RPMI8226 (cell line): ENCODE data around the gene CIPC.

Experiments used
- DNase-seq: peaks from one replicate; pipeline ENCODE4 v3.0.0-alpha.2; 2015

Gene CIPC

DNA sequence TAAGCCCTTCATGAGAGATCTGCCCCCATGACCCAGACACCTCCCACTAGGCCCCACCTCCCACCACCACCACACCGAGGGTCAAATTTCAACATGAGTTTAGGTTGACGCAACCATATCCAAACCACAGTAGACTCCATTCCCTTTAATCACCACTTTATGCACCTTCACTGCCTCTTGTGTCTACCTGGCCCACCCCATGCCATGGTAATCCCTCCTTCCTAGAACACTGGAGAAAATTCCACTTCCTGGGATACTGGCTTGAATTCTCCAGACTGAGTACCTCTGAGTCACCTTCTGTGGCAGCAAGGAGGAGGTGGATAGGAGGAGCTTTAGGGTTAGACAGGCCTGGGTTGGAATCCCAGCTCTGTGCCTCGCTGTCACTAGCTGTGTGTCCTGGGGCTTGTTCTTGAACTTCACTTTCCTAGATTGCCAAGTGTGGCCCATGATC, 26.1 kb upstream of the CIPC start:
- DNase-seq, result no peak

DNA sequence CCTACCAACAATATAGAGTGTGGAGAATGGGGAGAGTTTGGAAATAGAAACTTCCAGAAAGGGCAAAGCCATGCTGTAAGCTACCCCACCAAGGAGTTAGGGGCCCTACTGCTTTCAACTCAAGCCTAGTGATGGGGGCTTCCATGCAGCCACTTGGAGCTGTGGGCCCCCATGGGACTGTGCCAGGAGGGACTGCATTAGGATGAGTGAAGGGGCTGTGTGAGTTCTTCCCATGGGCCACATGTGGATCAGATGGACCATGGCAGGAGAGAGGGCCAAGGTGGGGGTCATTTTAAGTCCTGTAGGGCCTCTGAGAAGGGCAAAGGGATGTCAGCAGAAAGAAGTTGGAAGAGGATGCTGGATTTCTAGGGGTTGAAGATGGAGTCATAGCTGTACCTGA, 23.1 kb upstream of the CIPC start:
- DNase-seq, result no peak

DNA sequence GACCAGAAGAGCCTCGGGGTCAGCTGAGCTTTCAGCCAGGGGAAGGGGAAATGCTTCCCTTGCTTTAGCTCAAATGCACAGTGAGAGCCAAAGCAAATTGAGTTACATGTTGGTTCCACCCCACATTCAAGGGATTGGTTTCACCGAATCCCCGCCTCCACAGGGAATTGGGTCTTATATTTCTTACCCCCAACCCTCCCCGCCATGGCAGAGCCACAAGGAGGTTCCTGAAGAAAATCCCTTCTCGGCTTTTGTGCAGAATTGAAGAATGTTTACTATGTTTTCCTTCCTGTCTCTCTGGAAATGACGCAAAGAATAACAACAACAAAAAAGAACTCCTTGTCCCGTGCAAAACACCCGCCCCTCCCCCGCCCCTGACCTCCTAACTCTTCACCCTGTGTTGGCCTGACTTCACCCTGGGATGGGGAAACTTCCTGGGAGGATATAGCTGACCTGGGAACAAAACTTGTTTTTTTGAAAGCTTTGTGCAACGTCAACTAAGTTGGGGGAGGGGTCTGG, 21.9 kb upstream of the CIPC start:
- no peak for DNase-seq

DNA sequence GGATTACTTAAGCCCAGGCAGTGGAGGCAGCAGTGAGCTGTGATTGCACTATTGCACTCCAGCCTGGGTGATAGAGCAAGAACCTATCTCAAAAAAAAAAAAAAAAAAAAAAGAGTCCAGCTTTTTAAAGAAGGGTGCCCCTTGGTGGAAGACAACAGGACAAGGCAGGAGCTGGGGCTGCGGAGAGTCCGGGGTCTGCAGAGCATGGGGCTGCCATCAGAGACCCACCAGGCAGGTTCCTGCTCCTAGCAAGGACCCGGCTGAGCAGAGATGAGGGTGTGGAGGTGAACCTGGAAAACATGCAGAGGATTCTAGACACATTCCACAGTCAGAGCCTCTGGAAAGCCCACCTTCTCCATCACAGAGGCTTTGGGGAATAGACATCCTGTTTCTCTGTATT, 21.0 kb upstream of the CIPC start:
- no peak for DNase-seq

DNA sequence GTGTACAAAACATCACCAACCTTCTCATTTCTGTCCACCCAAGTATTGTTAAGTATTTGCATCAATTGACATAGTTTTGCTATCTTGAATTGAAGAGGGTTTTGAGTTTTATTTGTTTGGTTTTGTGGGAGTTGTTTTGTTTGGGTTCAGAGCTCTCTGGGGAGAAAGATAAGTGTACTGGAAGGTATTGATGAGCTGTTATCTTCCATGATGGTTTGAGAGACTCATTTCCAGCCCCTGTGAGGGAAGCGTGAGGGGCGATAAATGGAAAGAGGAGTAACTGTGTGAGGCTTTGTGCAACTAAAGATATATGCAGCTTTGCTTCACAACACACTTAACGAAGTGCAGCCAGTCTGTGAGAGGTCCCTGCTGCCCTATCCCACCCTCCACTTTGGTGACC, 15.7 kb upstream of the CIPC start:
- no peak for DNase-seq

DNA sequence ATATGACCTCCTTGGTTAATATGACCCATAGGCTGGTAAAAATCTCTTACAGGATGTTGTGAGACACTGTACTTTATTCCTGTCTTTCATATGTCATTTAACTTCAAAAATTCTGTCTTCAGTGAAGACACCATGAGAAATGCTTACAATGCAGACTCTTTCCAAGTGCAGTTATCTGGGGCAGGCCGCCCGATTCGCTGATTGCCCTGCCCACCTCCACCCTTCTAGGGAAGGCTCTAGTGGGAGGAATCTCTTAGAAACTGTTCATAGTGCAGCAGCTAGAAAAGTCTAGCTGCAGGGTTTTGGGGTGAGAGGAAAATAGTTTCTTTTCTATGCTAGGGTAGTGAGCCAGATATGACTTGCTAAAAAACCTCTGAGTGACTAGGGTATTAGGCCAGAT, 15.0 kb upstream of the CIPC start:
- no peak for DNase-seq

DNA sequence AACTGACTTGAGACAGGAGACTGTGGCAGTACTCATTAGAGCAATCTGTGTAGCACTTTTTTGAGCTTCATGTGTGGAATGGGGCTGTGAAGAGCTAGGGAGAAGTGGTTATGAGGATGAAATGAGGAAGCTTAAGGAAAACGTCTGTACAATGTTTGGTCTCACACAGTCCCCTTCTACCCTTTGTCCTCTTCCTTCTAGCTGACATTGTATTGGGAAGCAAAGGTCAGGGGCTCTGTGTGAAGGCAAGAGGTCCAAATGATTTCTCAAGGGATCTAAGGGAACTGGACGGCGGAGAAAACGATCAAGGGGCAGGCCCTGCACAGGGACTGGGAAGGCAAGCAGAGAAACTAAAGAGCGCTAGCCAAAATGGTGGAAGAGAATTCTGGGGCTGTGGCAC, 13.1 kb upstream of the CIPC start:
- no peak for DNase-seq

DNA sequence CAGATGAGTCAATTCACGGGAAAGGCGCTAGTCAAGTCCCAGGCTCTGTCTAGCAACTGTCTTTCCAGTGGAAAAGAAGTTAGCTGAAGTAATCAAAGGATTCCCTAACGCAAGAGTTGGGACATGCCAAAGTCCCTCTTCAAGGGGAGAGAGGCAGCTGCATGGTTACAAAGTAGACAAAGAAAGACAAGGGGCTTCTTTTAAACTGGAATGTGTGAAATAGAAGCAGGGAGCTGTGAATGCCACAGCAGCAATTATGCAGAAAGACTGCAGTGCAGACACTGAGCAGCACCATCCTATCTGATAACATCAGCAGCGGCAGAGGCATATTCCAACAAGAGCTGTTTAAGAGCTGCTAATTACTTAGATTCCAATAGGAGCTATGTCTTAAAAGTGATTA, 12.5 kb upstream of the CIPC start:
- DNase-seq, result no peak

DNA sequence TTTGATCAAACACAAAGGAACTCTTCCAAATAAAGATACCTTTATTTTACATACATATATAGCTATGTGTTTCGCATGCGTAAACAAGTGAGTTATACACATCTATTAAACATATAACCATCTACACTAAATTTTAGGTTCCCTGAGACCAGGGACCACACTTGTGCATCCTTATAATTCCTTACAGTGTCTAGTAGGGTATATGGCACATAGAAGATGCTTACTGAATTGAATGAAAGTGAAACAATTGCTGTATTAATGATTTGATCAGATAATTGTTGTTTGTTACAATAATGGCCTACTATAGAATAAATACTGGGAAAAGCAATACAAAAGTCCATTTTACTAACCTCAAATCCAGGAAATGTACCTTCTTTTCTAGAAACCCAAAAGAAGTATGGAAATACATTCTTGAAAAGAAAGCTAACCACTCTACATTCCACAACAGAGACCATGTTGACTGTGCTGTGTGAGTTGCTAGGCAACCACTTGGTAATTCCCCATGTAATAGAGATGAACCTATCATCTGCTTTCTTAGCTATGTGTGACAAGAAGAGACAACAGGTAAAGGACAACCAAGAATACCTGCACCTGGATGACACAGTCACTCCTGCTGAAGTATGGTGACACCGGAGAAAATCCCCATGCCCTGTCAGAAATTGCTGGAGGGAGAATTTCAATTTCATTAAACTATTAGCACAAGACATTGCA, 11.9 kb upstream of the CIPC start:
- DNase-seq, result peak; percentile 33

DNA sequence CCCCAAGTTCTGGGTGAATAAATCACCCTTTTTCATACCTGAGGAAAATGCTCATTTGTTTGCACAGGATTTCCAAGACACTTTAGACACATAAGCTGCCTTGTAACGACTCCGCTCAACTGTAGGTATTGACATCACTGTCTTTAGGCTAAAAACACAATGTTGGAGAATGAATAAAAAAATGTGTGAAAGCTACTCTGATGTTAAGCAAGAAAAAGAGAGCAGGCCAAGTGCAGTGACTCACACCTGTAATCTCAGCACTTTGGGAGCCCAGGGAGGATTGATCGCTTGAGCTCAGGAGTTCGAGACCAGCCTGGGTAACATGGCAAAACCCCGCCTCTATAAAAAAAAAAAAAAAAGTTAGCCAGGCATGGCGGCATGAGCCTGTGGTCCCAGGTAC, 11.1 kb upstream of the CIPC start:
- DNase-seq, result no peak

DNA sequence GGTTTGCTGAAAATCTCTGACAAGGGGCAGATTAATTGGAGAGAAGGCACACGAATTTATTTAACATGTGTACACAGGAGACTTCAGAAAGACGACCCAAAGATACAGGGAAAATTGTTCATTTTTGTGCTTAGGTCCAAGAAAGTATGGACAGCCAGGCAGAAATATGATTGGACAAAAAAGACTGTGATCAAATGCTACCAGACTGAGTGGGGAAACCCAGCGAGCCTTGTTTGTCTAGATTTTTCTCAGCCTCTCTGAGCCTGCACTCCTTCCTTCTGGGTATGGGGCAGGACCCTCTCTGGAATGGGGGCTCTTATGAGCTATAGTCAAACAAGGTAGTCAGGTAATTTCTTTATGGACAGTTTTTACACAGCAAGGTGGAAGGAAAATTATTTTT, 10.4 kb upstream of the CIPC start:
- DNase-seq, result no peak

DNA sequence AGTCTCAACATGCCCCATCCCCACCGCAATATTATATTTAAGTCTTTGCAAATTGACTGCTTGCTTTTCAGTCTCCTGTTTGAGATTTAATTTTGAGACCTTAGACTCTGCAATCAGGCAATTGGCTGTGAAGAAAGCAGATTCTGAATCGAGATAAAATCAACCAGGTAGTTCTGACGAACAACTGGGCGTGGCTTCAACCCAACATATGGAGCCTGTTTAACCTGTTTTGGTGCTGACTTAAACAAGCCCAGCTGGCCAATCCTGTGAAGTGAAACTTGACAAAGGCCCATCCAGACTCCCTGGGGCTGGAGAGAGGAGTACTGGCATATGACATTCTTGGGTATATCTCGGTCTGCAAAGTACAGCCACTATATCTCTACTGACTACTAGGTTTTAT, 9.8 kb upstream of the CIPC start:
- DNase-seq, result peak; percentile 27

DNA sequence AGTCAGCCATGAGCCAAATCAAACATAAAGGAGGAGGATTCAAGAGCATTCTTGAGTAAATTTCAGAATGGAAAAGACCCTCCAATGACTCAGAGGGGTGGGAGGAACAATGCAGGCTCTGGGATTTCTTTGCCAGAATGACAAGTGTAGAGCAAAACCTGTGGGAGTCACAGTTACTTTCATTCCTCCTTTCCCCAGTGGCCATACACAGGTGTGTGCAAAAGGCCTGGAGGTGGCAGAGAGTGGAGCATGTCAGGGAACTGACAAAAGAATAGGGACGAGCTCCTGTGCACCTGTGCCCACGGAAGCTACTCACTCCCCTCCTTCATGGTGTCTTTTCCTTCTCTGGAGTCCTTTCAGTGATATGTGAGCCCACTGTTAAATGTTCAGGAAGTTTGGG, 9.4 kb upstream of the CIPC start:
- DNase-seq, result no peak

DNA sequence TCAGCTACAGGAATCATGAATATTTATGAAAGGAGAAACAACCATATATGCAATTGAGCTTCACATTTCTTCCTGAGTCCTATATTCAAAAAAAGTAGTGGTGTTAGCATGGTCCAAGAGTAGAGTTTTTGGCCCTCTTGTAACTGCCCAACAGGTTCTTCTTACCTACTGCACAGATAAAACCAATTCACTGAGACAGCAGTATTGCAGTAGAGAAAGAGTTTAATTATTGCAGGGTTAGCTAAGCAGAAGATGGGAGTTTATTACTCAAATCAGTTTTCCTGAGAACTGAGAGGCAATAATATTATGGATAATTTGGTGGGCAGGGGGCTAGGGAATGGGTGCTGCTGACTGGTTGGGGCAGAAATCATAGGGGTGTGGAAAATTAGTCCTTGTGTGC, 6.5 kb upstream of the CIPC start:
- DNase-seq, result no peak

DNA sequence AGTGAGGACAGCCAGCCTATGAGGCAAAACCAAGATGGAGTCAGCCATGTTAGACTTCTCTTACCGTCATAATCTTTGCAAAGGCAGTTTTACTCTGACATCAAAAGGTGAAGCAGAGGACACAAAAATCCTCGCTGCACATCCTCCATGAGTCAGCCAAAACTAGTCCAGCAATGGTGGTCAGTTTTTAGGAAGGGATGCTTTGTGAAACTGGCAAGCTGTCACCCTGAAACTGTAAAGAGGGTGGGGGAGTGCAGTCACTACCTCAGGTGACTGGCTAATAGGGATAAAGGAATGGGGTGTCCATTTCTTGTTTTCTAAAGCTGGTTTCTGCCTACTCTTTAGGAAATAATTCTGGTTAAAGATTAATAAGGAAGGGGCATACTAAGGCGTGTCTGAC, 5.4 kb upstream of the CIPC start:
- peak; percentile 65 for DNase-seq

DNA sequence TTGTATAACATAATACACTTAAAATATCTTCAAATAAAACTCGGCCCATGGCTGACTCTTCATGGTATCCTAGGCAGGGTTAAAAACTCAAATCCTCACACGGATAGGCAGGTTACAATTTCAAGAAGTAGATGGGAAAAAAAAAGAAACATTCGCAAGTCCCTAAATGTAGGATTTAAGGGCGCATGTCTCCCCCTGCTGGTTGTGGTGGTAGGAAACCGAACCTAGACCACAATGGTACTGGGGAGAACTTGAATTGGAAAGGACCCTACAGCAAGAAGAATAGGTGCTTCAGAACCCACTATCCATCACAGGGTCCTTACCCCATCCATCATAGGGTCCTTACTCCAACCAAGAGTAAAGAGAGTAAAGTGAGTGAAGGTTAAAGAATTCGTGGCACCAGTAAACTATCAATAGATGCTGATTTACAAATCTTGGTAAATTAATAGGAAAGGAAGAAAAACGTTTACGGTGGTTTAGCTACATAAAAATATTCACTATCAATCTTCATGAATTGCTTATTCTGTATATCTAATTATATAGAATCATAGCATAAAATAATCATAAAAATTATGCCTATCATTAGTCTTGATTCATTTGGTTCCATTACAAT, 3.3 kb upstream of the CIPC start:
- peak; percentile 75 for DNase-seq

DNA sequence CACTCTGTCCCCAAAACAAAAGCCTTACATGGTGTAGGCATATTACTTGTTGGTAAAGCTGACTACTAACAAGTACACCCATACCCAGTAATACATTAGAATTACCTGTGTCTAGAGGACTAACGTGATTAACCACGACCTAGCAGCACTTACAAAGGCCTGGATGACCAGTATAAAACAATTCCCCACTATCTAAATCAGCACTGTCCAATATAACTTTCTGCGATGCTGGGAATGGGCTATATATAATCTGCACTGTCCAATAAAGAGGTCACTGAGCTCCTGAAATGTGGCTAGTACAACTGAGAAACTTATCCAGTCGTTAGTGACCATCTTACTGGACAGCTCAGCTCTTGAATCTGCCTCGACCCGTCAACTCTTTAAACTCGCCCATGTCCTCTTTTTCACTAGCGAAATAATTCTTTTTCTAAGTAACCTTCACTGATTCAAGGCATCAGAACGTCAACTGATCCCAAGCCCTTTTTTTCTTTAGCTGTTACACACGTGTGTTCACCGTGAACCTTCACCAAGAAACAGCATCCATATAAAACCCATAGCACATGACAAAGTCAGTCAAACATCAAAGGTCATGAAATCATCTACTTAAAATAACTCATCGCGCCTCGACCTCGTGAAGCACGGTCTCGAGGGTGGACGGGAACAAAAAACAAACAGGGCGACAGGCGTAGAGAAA, 905 bp upstream of the CIPC start:
- no peak for DNase-seq

DNA sequence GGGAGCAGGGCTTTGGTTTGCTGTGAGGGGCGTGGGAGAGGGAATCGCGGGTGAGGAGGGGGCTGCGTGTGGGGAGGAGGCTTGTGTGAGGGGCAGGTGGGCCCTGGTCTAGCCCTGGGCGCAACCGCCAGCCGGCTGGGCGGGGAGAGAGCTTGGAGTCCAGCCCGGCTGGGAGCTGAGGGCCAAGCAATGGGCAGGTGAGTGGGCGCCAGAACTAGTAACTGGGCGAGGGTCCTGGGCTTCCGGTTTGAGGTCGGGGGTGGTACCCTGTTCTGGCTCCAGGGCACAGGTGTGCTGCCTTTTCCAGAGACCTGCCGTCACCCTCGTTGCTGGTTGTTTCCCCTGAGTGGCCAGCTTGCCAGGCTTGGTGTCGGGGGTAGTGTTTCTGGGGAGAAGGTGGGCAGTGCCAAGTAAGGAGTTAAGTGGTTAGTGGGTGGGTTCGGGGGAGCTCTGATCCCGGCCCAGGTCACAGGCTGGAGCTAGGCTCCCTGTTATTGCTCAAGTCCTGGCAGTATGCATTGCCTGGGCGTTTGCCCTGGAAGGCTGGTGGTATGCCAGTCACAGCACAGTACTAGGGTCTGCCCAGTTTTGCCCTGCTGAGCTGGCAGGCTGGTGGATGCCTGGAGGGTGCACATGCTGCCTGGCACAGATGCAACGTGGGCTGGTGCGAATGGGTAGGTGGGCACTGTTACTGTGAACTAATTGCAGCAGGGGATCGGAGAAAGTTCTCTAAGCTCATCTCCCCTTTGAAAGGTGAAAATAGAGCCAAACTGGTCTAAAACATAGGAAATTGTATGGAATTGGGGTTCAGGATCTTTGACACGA, 683 bp downstream of the CIPC start:
- peak; percentile 15 for DNase-seq

DNA sequence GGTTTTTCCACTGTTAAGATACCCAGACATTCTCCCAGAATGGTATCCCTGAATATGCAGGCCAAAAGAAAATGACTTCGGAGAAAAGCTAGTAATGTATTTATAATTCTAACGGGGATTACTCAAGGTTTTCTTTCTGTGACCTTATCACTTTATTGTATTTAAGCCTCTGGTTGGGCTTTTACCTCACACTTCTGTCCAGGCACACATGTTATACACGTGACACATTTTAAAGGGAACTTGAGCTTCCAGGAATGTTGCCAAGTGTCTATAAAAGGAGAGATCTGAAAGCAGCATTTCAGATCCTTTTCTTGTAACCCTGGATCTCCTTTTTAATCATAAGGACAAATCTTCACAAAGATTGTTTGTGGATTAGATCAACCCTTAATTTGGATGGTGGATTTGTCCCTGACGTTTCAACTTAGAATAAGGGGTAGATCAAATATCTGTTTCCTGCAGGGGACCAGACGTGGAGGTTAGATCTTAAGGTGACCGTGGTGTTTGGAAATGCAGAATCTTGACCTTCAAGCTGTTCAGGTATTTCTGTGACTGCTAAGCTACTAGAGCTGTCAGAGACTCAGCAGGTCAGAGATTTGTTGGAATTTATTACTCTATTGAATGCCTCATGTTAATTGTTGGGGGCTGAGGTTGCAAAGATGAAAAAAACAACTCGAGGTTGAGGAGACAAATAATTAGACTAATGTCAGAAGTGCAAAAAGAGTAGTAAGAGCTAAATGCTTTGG, 1.5 kb downstream of the CIPC start:
- peak; percentile 58 for DNase-seq

DNA sequence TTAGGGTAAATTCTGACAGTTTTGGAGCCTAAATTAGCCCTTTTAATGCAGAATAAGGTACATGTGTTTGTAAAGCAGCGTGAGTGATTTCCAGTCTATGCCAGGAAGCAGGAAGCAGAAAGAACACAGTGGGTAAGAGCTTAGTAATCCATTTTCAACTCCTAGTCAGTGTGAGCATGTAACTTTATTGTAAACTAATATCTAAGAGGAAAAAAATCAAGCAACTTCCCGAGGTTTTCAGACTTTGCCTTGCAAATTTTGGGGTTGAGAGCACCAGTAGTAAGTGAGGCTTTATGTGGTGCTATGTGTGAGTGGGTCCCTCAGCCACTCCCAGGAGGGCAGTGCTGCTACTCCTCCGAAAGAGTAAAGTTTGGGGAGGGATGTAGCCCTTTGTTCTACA, 2.9 kb downstream of the CIPC start:
- no peak for DNase-seq

DNA sequence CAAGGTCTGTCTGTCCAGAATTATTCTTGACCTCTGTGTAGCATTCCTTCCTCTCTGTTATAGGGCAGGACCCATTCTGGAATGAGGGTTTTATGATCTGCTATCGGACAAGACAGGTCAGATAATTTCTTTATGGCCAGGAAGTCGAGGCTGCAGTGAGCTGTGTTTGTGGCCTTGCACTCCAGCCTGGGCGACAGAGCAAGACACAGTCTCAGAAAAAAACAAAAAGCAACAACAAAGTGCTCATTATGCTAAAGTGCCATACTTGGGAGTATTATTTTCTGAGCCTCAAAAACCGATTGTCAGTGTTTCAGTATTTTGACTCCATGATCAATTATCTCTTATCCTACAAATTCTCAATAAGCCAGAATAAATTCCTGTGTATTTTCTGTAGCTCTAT, 4.1 kb downstream of the CIPC start:
- DNase-seq, result no peak

DNA sequence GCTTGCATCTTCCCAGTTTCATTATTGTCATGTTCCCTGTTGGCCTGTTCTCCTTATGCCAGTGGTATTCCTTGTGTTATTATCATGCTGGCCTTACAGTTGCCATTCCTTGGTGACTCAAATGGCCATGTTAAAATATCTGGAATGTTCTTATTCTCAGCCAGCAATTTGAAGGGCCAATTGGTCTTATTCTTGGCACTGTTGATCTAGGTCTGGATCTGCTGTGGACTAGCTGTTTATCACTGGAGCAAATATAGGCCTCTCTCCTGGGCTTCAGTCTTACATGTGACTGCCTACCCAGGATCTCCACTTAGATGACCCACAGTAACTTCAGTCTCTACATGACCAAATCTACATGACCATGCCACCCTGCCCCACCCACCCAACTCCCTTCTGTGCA, 5.4 kb downstream of the CIPC start:
- no peak for DNase-seq

DNA sequence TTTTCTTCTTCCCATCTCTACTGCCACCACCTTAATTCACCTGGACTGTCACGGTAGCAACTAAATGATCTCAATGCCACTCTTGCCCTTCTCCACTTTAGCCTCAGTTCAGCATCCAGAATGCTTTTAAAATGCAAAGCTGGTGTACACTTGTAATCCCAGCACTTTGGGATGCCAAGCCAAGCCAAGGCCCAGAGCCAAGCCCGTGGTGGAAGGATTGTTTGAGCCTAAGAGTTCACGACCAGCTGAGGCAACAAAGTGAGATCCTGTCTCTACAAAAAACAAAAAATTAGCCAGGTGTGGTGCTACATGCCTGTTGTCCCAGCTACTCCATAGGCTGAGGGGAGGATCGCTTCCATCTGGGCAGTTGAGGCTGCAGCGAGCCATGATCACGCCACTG, 5.9 kb downstream of the CIPC start:
- DNase-seq, result no peak
